ENCODE measurements around the gene CES3. TPM values are rescaled to one million over a fixed set of nuclear protein-coding genes. Genes with fewer than 3 reads are reported as not detected.
A peak's percentile ranks its signal among the peaks of the same experiment; 100 is the strongest.

CES3 gene
- polyA plus RNA-seq, 1 donor from 2014 or later = 1.8 TPM

DNA sequence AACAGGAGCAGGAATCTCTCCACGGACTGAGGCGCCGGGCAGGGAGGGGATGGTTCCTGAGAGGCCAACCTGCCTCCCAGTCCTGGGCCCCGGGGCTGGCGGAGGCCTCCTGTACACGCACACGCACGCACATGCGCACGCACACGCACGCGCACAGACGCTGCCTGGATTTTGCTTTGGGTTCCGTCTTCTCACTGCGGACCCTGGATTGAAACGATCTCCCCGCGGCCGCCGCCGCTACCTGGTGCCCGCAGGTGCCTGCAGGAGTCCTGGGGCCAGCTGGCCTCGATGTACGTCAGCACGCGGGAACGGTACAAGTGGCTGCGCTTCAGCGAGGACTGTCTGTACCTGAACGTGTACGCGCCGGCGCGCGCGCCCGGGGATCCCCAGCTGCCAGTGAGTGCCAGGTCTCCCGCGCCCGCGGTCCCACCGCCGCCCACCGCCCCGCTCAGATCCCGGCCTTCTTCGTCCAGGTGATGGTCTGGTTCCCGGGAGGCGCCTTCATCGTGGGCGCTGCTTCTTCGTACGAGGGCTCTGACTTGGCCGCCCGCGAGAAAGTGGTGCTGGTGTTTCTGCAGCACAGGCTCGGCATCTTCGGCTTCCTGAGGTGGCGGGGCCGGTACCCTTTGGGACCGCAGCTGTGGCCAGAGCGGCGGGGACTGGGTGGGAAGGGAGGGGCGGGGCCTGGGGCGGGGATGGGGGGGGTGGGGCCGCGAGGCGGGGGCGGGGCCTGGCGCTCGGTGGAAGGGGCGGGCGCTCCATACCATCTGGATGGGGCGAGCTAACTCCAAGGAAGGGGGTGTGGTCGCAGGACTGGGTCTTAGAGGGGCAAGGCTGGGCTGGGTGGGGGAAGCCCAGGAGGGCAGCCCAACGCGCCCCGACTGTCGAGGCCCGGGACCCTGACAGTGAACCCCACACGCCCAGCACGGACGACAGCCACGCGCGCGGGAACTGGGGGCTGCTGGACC lies 39.6 kb downstream of the CES3 start:
- TF ChIP-seq REST (IDR thresholded peaks at IDR 0.05; ENCODE audit: borderline replicate concordance) (no peak), EP300 (conservative IDR thresholded peaks at IDR 0.05; ENCODE audit: poor library complexity, severe bottlenecking) (no peak), SMC3 (conservative IDR thresholded peaks at IDR 0.05; ENCODE audit: poor library complexity) (no peak), MXI1 (conservative IDR thresholded peaks at IDR 0.05; ENCODE audit: poor library complexity, severe bottlenecking) (peak; percentile 48), POLR2AphosphoS5 (IDR thresholded peaks at IDR 0.05) (peak; percentile 8), EZH2 (IDR thresholded peaks at IDR 0.05; ENCODE audit: borderline replicate concordance, insufficient read depth, low read length, poor library complexity, severe bottlenecking) (no peak), TAF1 (IDR thresholded peaks at IDR 0.05; ENCODE audit: low read depth) (peak; percentile 22)
- Histone ChIP-seq H3F3A (ENCODE audit: insufficient read depth, low read length, poor library complexity, severe bottlenecking) (no peaks in the 10 kb centered on the region), H3K36me3 (ENCODE audit: insufficient read depth, low read length) (no peaks in the 10 kb centered on the region), H4K20me1 (ENCODE audit: insufficient read depth) (no peaks in the 10 kb centered on the region), H3K79me2 (replicated peaks; ENCODE audit: insufficient read depth, low read length) (no peaks in the 10 kb centered on the region), H3K4me2 (ENCODE audit: low read length) (no peak overlapping the region), H2AFZ (ENCODE audit: low read depth, low read length) (peak overlapping the region; percentile 69), H3K9me3 (ENCODE audit: low read length) (no peaks in the 10 kb centered on the region), H3K4me3 (ENCODE audit: low read length) (peak overlapping the region; percentile 84), H3K9ac (ENCODE audit: low read length) (peak overlapping the region; percentile 67), H3K9me2 (ENCODE audit: insufficient read depth, low read length) (no peaks in the 10 kb centered on the region), H3K27ac (ENCODE audit: low read length) (peak overlapping the region; percentile 39), H3K27me3 (ENCODE audit: insufficient read depth, low read depth, low read length) (peaks cover 31% of the 10 kb centered on the region)

GRCh38 chr16:67001726-67002125 lies 40.7 kb downstream of the CES3 start:
- no peak overlapping the region for H2AFZ ChIP-seq (ENCODE audit: low read depth, low read length)
- TF ChIP-seq SMC3 (conservative IDR thresholded peaks at IDR 0.05; ENCODE audit: poor library complexity) = no peak
- TF ChIP-seq, protein P1, sequence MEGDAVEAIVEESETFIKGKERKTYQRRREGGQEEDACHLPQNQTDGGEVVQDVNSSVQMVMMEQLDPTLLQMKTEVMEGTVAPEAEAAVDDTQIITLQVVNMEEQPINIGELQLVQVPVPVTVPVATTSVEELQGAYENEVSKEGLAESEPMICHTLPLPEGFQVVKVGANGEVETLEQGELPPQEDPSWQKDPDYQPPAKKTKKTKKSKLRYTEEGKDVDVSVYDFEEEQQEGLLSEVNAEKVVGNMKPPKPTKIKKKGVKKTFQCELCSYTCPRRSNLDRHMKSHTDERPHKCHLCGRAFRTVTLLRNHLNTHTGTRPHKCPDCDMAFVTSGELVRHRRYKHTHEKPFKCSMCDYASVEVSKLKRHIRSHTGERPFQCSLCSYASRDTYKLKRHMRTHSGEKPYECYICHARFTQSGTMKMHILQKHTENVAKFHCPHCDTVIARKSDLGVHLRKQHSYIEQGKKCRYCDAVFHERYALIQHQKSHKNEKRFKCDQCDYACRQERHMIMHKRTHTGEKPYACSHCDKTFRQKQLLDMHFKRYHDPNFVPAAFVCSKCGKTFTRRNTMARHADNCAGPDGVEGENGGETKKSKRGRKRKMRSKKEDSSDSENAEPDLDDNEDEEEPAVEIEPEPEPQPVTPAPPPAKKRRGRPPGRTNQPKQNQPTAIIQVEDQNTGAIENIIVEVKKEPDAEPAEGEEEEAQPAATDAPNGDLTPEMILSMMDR (IDR thresholded peaks at IDR 0.05; ENCODE audit: poor library complexity, severe bottlenecking) = no peak
- no peak for TF ChIP-seq EP300 (conservative IDR thresholded peaks at IDR 0.05; ENCODE audit: poor library complexity, severe bottlenecking)
- TF ChIP-seq RAD21 (conservative IDR thresholded peaks at IDR 0.05) = no peak
- no peak for TF ChIP-seq TAF1 (IDR thresholded peaks at IDR 0.05; ENCODE audit: low read depth)
- TF ChIP-seq EZH2 (IDR thresholded peaks at IDR 0.05; ENCODE audit: borderline replicate concordance, insufficient read depth, low read length, poor library complexity, severe bottlenecking) = no peak
- no peak for TF ChIP-seq POLR2AphosphoS5 (IDR thresholded peaks at IDR 0.05)
- TF ChIP-seq MXI1 (conservative IDR thresholded peaks at IDR 0.05; ENCODE audit: poor library complexity, severe bottlenecking) = no peak
- TF ChIP-seq REST (IDR thresholded peaks at IDR 0.05; ENCODE audit: borderline replicate concordance) = no peak
- no peaks in the 10 kb centered on the region for H3K36me3 ChIP-seq (ENCODE audit: insufficient read depth, low read length)
- peaks cover 31% of the 10 kb centered on the region for H3K27me3 ChIP-seq (ENCODE audit: insufficient read depth, low read depth, low read length)
- H3K27ac ChIP-seq (ENCODE audit: low read length) = no peak overlapping the region
- H3K4me2 ChIP-seq (ENCODE audit: low read length) = no peak overlapping the region
- H3K4me3 ChIP-seq (ENCODE audit: low read length) = peak overlapping the region; percentile 84
- no peaks in the 10 kb centered on the region for H3K79me2 ChIP-seq (replicated peaks; ENCODE audit: insufficient read depth, low read length)
- H4K20me1 ChIP-seq (ENCODE audit: insufficient read depth) = no peaks in the 10 kb centered on the region
- no peaks in the 10 kb centered on the region for H3K9me3 ChIP-seq (ENCODE audit: low read length)
- H3K9me2 ChIP-seq (ENCODE audit: insufficient read depth, low read length) = no peaks in the 10 kb centered on the region
- H3K9ac ChIP-seq (ENCODE audit: low read length) = no peak overlapping the region
- no peaks in the 10 kb centered on the region for H3F3A ChIP-seq (ENCODE audit: insufficient read depth, low read length, poor library complexity, severe bottlenecking)
